K562 (cell line): ENCODE data around the gene ADAMTS2. TPM values are rescaled to one million over a fixed set of nuclear protein-coding genes. Genes with fewer than 3 reads are reported as not detected.

ENCODE experiments used
- CREBBP ChIP-seq: IDR thresholded peaks from one replicate; pipeline ENCODE4 v1.6.1; 2012; ENCODE audit warnings: low read depth, mild to moderate bottlenecking, control low read depth, inconsistent platforms, low read length
- RFX1 ChIP-seq: fragments of 450-650 bp; IDR thresholded peaks from 2 replicates; pipeline ENCODE4 v1.6.1; 2016; ENCODE audit warnings: mild to moderate bottlenecking, moderate library complexity
- ZNF318 ChIP-seq, 2 experiments: fragments of 450-650 bp; IDR thresholded peaks; 2 replicates each; pipeline ENCODE4 v1.6.1; 2016; ENCODE audit warnings: mild to moderate bottlenecking in 2 of 2, borderline replicate concordance in 1 of 2, low read depth in 1 of 2, moderate library complexity in 1 of 2
- ZNF586 ChIP-seq: fragments of 450-650 bp; formaldehyde crosslinking; conservative IDR thresholded peaks from 2 replicates; pipeline ENCODE4 v1.4.0; 2020; ENCODE audit warnings: mild to moderate bottlenecking, moderate library complexity
- polyA plus RNA-seq, 8 experiments: library from polyadenylated mRNA; depleted of rRNA in 4 of 8; stranded (reverse) in 5 of 8; unstranded in 3 of 8; fragments of >200 nt; fragmentation: Nextera tagmentation in 2 of 8; fragmentation: Illumina TruSeq in 1 of 8; extraction: Ambion mirVana in 2 of 8; extraction: Trizol in 1 of 8; gene quantifications; 2 replicates each; pipeline versions ENCODE4 v1.2.1 to v1.2.3, GENCODE V29; 2011 to 2014; ENCODE audit warnings: inconsistent platforms in 1 of 8, missing spikeins in 1 of 8
- total RNA-seq, 7 experiments: library from RNA; depleted of rRNA in 6 of 7; stranded (reverse); fragments of >200 nt in 6 of 7; fragmentation: Illumina TruSeq in 2 of 7; extraction: Trizol in 2 of 7; gene quantifications; 2 replicates each; pipeline versions ENCODE4 v1.2.1 to v1.2.3, GENCODE V29; 2011 to 2021; ENCODE audit warnings: low replicate concordance in 1 of 7

The ADAMTS2 gene
- total and polyA plus RNA-seq, 9 of the 15 experiments (the other 6 are each of a cell fraction or from before 2014, with no cell fraction given), result not detected

- TF ChIP-seq ZNF318 (IDR thresholded peaks at IDR 0.05; ENCODE audit: borderline replicate concordance in 1 of 2, low read depth in 1 of 2) (no peak), ZNF586 (CRISPR knock-in tag) (no peak), RFX1 (no peak), CREBBP (no peak)
- TF ChIP-seq, all 486 proteins: peak for 0
Measured at GRCh38 chr5:179168664-179169063, 176.6 kb downstream of the ADAMTS2 start (continued).
